ENCODE data around the gene SIGLEC10.
"Not testable (repeated sequence)": the region's sequence is repeated elsewhere in the genome, so short reads cannot be mapped to it uniquely, and the experiment has no call there.

Gene SIGLEC10

GRCh38 chr19:51417107-51417809 is at the start of gene SIGLEC10:
TSS of gene SIGLEC10 (minus strand) at chr19:51417642. CDS start at chr19:51417581, 61 bp downstream.
- no peak for DNase-seq

- DNase-seq: no peak
These were observed 49.3 kb upstream of the SIGLEC10 start for GRCh38 chr19:51466723-51467122.

- DNase-seq: not testable (repeated sequence)
These were observed 46.6 kb upstream of the SIGLEC10 start for GRCh38 chr19:51463976-51464581.

- no peak for DNase-seq
These were observed 45.2 kb upstream of the SIGLEC10 start for GRCh38 chr19:51462681-51463080.

- DNase-seq: no peak
These were observed 44.8 kb upstream of the SIGLEC10 start for GRCh38 chr19:51462276-51462675.

GRCh38 chr19:51461723-51462161 is 44.3 kb upstream of the SIGLEC10 start:
- DNase-seq: no peak

- DNase-seq: no peak
These were observed 42.9 kb upstream of the SIGLEC10 start for GRCh38 chr19:51460164-51460992.

GRCh38 chr19:51458899-51459505 is 41.6 kb upstream of the SIGLEC10 start:
- no peak for DNase-seq

- DNase-seq: no peak
These were observed 40.7 kb upstream of the SIGLEC10 start, which contains the start of gene SIGLEC8 for GRCh38 chr19:51458051-51458645. TSS of gene SIGLEC8 (minus strand) at chr19:51458454. CDS start at chr19:51458387, 67 bp downstream.

GRCh38 chr19:51457351-51458013 is 40.0 kb upstream of the SIGLEC10 start:
- no peak for DNase-seq

- DNase-seq: no peak
These were observed 39.3 kb upstream of the SIGLEC10 start for GRCh38 chr19:51456541-51457290.

GRCh38 chr19:51450730-51451307 is 33.4 kb upstream of the SIGLEC10 start:
- DNase-seq: no peak

GRCh38 chr19:51448411-51449016 is 31.1 kb upstream of the SIGLEC10 start:
- DNase-seq: no peak

- DNase-seq: no peak
These were observed 30.6 kb upstream of the SIGLEC10 start for GRCh38 chr19:51448011-51448410.

GRCh38 chr19:51447510-51447909 is 30.1 kb upstream of the SIGLEC10 start:
- DNase-seq: not testable (repeated sequence)

- no peak for DNase-seq
These were observed 24.3 kb upstream of the SIGLEC10 start for GRCh38 chr19:51441410-51442390.

GRCh38 chr19:51440846-51441409 is 23.5 kb upstream of the SIGLEC10 start:
- DNase-seq: no peak

GRCh38 chr19:51440052-51440451 is 22.6 kb upstream of the SIGLEC10 start:
- no peak for DNase-seq

GRCh38 chr19:51439021-51439465 is 21.6 kb upstream of the SIGLEC10 start:
- no peak for DNase-seq
